A549 (cell line): Measurements from ENCODE around the gene SLU7. TPM values are rescaled to one million over a fixed set of nuclear protein-coding genes. Genes with fewer than 3 reads are reported as not detected.

ENCODE experiments used
- ATAC-seq, 2 experiments: fragments of 200-7000 bp in 1 of 2; fragments of >200 bp in 1 of 2; cut with Nextera tagmentation in 1 of 2; cut with Tn5 transposase in 1 of 2; 3 replicates each; pipeline versions ENCODE4 v1.8.0 to v1.9.1; 2018 to 2020; ENCODE audit warnings: mild to moderate bottlenecking in 1 of 2, moderate library complexity in 1 of 2
- CTCF ChIA-PET: fragments of 300-600 bp; sonication (Branson Sonifier 250); formaldehyde crosslinking; extraction: SDS; loops from one replicate; lab custom pipeline; 2021; ENCODE audit warnings: antibody characterized with exemption, inconsistent platforms; lab: Yijun Ruan, JAX
- POLR2A ChIA-PET: fragments of 350-600 bp; formaldehyde crosslinking; extraction: SDS; loops from one replicate; lab custom pipeline; 2021; ENCODE audit warnings: antibody characterized with exemption, inconsistent platforms; lab: Yijun Ruan, JAX
- DNase-seq, 2 experiments: peaks; one replicate each; pipeline versions ENCODE4 v3.0.0 to v3.0.0-alpha.2; 2011 to 2016; ENCODE audit warnings: low read depth in 1 of 2, low spot score in 1 of 2
- FAIRE-seq: peaks from 2 replicates; lab custom pipeline; 2011; peaks lifted over from hg19 to GRCh38; lab: Jason Lieb, UNC
- H3K27ac ChIP-seq, 2 experiments: fragments of >200 bp; sonication (Bioruptor Twin); formaldehyde crosslinking; 3 replicates each; pipeline ENCODE4 v1.5.1; 2016 to 2017
- H3K4me1 ChIP-seq: fragments of >200 bp; sonication (Bioruptor Twin); formaldehyde crosslinking; 3 replicates; pipeline ENCODE4 v1.6.1; 2016
- H3K4me2 ChIP-seq: fragments of >200 bp; sonication (Bioruptor Twin); formaldehyde crosslinking; 3 replicates; pipeline ENCODE4 v1.6.1; 2016
- H3K4me3 ChIP-seq: fragments of >200 bp; sonication (Bioruptor Twin); formaldehyde crosslinking; 3 replicates; pipeline ENCODE4 v1.5.1; 2016
- H3K9me3 ChIP-seq: fragments of >200 bp; sonication (Bioruptor Twin); formaldehyde crosslinking; 3 replicates; pipeline ENCODE4 v1.6.1; 2016
- BHLHE40 ChIP-seq: IDR thresholded peaks from 2 replicates; pipeline ENCODE4 v1.6.1; 2012; ENCODE audit warnings: low read depth, low read length, inconsistent platforms
- CBX8 ChIP-seq: fragments of 200-600 bp; sonication (generic); IDR thresholded peaks from 2 replicates; pipeline ENCODE4 v1.6.1; 2016
- CEBPB ChIP-seq, 2 experiments: fragments of >200 bp in 1 of 2; sonication (Bioruptor Twin) in 1 of 2; formaldehyde crosslinking in 1 of 2; IDR thresholded peaks; 2 replicates each; pipeline ENCODE4 v1.6.1; 2012 to 2016
- CHD2 ChIP-seq: fragments of 150-350 bp; IDR thresholded peaks from 2 replicates; pipeline ENCODE4 v1.6.1; 2014; ENCODE audit warnings: low read length; ENCODE audit not compliant: partially characterized antibody
- CHD4 ChIP-seq: fragments of 200-600 bp; sonication (generic); IDR thresholded peaks from 2 replicates; pipeline ENCODE4 v1.6.1; 2016; ENCODE audit warnings: antibody characterized with exemption, mild to moderate bottlenecking, borderline replicate concordance
- EHMT2 ChIP-seq: fragments of 200-600 bp; sonication (generic); IDR thresholded peaks from 2 replicates; pipeline ENCODE4 v1.6.1; 2016; ENCODE audit warnings: antibody characterized with exemption, low read depth, mild to moderate bottlenecking, moderate library complexity
- ELK1 ChIP-seq: fragments of 150-350 bp; IDR thresholded peaks from 2 replicates; pipeline ENCODE4 v1.6.1; 2014; ENCODE audit warnings: low read depth, mild to moderate bottlenecking, low read length
- FOSL2 ChIP-seq, 2 experiments: fragments of 450-650 bp in 1 of 2; fragments of >200 bp in 1 of 2; sonication (Bioruptor Twin) in 1 of 2; formaldehyde crosslinking; IDR thresholded peaks; 2 replicates each; pipeline versions ENCODE4 v1.5.0 to v1.6.1; 2016 to 2020; ENCODE audit warnings: mild to moderate bottlenecking in 1 of 2, moderate library complexity in 1 of 2
- GATA3 ChIP-seq: IDR thresholded peaks from 2 replicates; pipeline ENCODE4 v1.6.1; 2012; ENCODE audit warnings: borderline replicate concordance
- HES2 ChIP-seq: fragments of >200 bp; sonication (Bioruptor Twin); formaldehyde crosslinking; IDR thresholded peaks from 2 replicates; pipeline ENCODE4 v1.6.1; 2016
- HEYL ChIP-seq: fragments of 250-450 bp; sonication (Bioruptor Pico); IDR thresholded peaks from 2 replicates; pipeline ENCODE4 v1.8.0; 2021; ENCODE audit warnings: mild to moderate bottlenecking, moderate library complexity
- HOXA7 ChIP-seq: fragments of 250-450 bp; sonication (Bioruptor Pico); IDR thresholded peaks from 2 replicates; pipeline ENCODE4 v1.5.0; 2020; ENCODE audit warnings: mild to moderate bottlenecking, moderate library complexity
- JUN ChIP-seq, 2 experiments: fragments of >200 bp; sonication (Bioruptor Twin); formaldehyde crosslinking; IDR thresholded peaks; 2 replicates in 1 of 2; 3 replicates in 1 of 2; pipeline ENCODE4 v1.6.1; 2016 to 2017
- JUNB ChIP-seq: fragments of >200 bp; sonication (Bioruptor Twin); formaldehyde crosslinking; IDR thresholded peaks from 2 replicates; pipeline ENCODE4 v1.6.1; 2016
- KDM1A ChIP-seq: fragments of 200-600 bp; sonication (generic); IDR thresholded peaks from 2 replicates; pipeline ENCODE4 v1.6.1; 2016; ENCODE audit warnings: low read depth, mild to moderate bottlenecking
- KDM5A ChIP-seq: fragments of 200-600 bp; sonication (generic); IDR thresholded peaks from 2 replicates; pipeline ENCODE4 v1.6.1; 2016; ENCODE audit warnings: antibody characterized with exemption, mild to moderate bottlenecking
- MAFK ChIP-seq: fragments of 450-650 bp; IDR thresholded peaks from 2 replicates; pipeline ENCODE4 v1.6.1; 2014; ENCODE audit not compliant: partially characterized antibody
- MAZ ChIP-seq: fragments of 150-350 bp; IDR thresholded peaks from 2 replicates; pipeline ENCODE4 v1.6.1; 2014; ENCODE audit warnings: antibody characterized with exemption, low read depth, low read length, borderline replicate concordance
- NPAS2 ChIP-seq: fragments of 250-450 bp; sonication (Bioruptor Pico); IDR thresholded peaks from 2 replicates; pipeline ENCODE4 v1.8.0; 2022; ENCODE audit warnings: mild to moderate bottlenecking, moderate library complexity, borderline replicate concordance
- POLR2A ChIP-seq: IDR thresholded peaks from 2 replicates; pipeline ENCODE4 v1.6.1; 2012; ENCODE audit warnings: mild to moderate bottlenecking, low read length
- POLR2AphosphoS2 ChIP-seq: conservative IDR thresholded peaks from 2 replicates; pipeline ENCODE4 v1.6.1; 2012; ENCODE audit warnings: low read length, improper control_type of control experiment, inconsistent platforms
- RAD21 ChIP-seq, 2 experiments: fragments of >200 bp in 1 of 2; sonication (Bioruptor Twin) in 1 of 2; formaldehyde crosslinking in 1 of 2; IDR thresholded peaks in 1 of 2; conservative IDR thresholded peaks in 1 of 2; 2 replicates in 1 of 2; 3 replicates in 1 of 2; pipeline ENCODE4 v1.6.1; 2012 to 2018; ENCODE audit warnings: inconsistent platforms in 1 of 2
- RCOR1 ChIP-seq: fragments of 150-350 bp; IDR thresholded peaks from 2 replicates; pipeline ENCODE4 v1.6.1; 2014; ENCODE audit warnings: antibody characterized with exemption, low read length, low read depth
- REST ChIP-seq: fragments of 200-600 bp; sonication (generic); IDR thresholded peaks from 2 replicates; pipeline ENCODE4 v1.6.1; 2016; ENCODE audit warnings: antibody characterized with exemption, mild to moderate bottlenecking, moderate library complexity
- TP53 ChIP-seq: fragments of 250-450 bp; sonication (Bioruptor Pico); IDR thresholded peaks from 2 replicates; pipeline ENCODE4 v1.5.0; 2021; ENCODE audit warnings: mild to moderate bottlenecking, moderate library complexity
- ZNF302 ChIP-seq: fragments of 250-450 bp; sonication (Bioruptor Pico); IDR thresholded peaks from 2 replicates; pipeline ENCODE4 v1.9.0; 2021; ENCODE audit warnings: inconsistent platforms, mild to moderate bottlenecking, moderate library complexity
- ZSCAN20 ChIP-seq: fragments of 250-450 bp; sonication (Bioruptor Pico); IDR thresholded peaks from 2 replicates; pipeline ENCODE4 v1.8.0; 2022; ENCODE audit warnings: mild to moderate bottlenecking, moderate library complexity
- WGBS: methylation state at CpG from one replicate; pipeline ENCODE4 v1.1.6; 2017; ENCODE audit errors: missing lambda C conversion rate; 5-methylcytosine and 5-hydroxymethylcytosine counted together
- polyA plus RNA-seq, 4 experiments: library from polyadenylated mRNA; depleted of rRNA in 3 of 4; stranded (reverse); fragments of >200 nt; fragmentation: RNase III in 1 of 4; extraction: RNeasy Plus Mini Kit Qiagen cat#74134 plus additional on column Dnase treatment in 1 of 4; gene quantifications; 2 replicates in 3 of 4; 3 replicates in 1 of 4; pipeline ENCODE4 v1.2.3, GENCODE V29; 2011 to 2017
- TF ChIP-seq, protein P1 (sequence below): IDR thresholded peaks from 2 replicates; pipeline ENCODE4 v1.6.1; 2012

The SLU7 gene
- polyA plus RNA-seq, 2 of the 4 experiments (the other 2 are of a cell fraction), result 67.0 to 75.5 TPM

DNA sequence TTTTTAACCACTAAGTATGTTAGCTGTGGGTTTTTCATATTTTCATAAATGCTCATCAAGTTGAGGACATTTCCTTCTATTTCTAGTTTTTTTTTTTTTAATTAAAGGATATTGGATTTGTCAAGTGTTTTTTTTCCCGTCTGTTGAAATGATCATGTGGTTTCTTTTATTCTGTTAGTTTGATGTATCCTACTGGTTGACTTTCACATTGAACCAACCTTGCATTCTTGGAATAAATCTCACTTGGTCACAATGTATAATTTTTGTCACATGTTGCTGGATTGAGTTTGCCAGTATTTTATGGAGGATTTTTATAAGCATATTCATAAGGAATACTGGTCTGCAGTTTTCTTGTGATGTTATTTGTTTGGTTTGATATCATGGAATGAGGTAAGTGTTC lies 31.4 kb downstream of the SLU7 start:
- no peaks in the 10 kb centered on the region for H3K4me1 ChIP-seq
- no peak for ATAC-seq
- POLR2A ChIA-PET, result no interaction called here
- H3K27ac ChIP-seq, result no peak overlapping the region
- H3K4me3 ChIP-seq, result no peak overlapping the region
- no peak for DNase-seq
- FAIRE-seq, result no peak
- H3K4me2 ChIP-seq, result no peak overlapping the region
- no peak for TF ChIP-seq GATA3
- TF ChIP-seq BHLHE40, result no peak
- no peak for TF ChIP-seq MAFK
- no peak for TF ChIP-seq MAZ
- TF ChIP-seq RCOR1, result no peak
- TF ChIP-seq ZNF302 (CRISPR knock-in tag), result no peak
- TF ChIP-seq NPAS2 (CRISPR knock-in tag), result no peak
- TF ChIP-seq CHD2, result no peak
- TF ChIP-seq, protein P1, sequence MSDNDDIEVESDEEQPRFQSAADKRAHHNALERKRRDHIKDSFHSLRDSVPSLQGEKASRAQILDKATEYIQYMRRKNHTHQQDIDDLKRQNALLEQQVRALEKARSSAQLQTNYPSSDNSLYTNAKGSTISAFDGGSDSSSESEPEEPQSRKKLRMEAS, result no peak
- CTCF ChIA-PET, result interaction anchor here (1.0 to 1.5 kb wide), 2 partner anchors 145 to 366 kb away, joined by 3 to 5 read pairs; no protein-coding TSS in a partner anchor
- WGBS, result 81% methylated on average over 1 of the region's 1 CpG
- H3K9me3 ChIP-seq, result peaks cover 19% of the 10 kb centered on the region

DNA sequence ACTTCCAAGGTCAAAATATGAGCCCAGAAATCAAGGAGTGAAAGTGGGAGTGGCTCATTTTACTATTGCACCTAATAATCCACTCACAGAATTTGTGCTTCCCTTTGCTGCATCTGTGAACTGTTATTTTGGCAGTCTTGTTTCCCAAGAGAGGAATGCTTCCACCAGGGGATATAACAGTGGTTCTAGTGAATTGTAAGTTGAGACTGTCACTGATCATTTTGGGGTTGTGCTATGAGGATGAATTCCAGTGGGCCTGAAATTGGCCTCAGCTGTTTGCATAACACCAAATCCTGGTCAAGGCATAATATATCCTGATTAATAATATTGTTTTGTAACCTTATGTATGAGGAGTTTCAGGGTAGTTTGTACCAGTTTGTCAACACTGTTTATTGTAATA lies 33.4 kb downstream of the SLU7 start:
- CTCF ChIA-PET, result interaction anchor here (1.2 kb wide), 1 partner anchor 15 kb away, joined by 3 read pairs; no protein-coding TSS in a partner anchor
- Histone ChIP-seq H3K4me1 (no peaks in the 10 kb centered on the region), H3K4me3 (no peak overlapping the region), H3K9me3 (peaks cover 19% of the 10 kb centered on the region), H3K27ac (no peak overlapping the region), H3K4me2 (no peak overlapping the region)
- DNase-seq (no peak), FAIRE-seq (no peak), ATAC-seq (no peak)
- TF ChIP-seq RAD21 (conservative IDR thresholded peaks at IDR 0.05 in 1 of 2, IDR thresholded peaks at IDR 0.05 in 1 of 2), result no peak
- no peak for TF ChIP-seq EHMT2
- TF ChIP-seq NPAS2 (CRISPR knock-in tag), result no peak
- no peak for TF ChIP-seq HEYL
- TF ChIP-seq MAZ, result no peak
- no peak for TF ChIP-seq POLR2AphosphoS2
- POLR2A ChIA-PET, result no interaction called here

DNA sequence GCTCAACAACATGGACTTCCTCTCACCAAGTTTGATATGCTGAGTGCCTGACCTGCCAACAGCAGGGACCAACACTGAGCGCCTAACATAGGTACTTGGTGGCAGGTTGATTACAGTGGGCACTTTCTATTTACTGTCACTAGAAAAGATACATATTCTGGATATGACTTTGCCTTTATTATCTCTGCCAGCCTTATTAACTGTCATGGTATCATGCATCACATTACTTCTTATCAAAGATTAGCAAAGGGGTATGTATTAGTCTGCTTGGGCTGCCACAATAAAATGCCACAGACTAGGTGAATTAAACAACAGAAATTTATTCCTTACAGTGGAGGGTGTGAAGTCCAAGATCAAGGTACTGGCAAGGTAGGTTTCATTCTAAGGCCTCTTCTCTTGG lies 34.2 kb downstream of the SLU7 start:
- FAIRE-seq, result no peak
- DNase-seq, result no peak
- H3K4me3 ChIP-seq, result no peak overlapping the region
- ATAC-seq, result no peak
- ChIA-PET POLR2A (no interaction called here), CTCF (interaction anchor here (1.4 kb wide), 1 partner anchor 8 kb away, joined by 4 read pairs; no protein-coding TSS in a partner anchor)
- H3K4me2 ChIP-seq, result no peak overlapping the region
- 94% methylated on average over 1 of the region's 1 CpG for WGBS
- no peaks in the 10 kb centered on the region for H3K4me1 ChIP-seq
- H3K27ac ChIP-seq, result no peak overlapping the region
- peaks cover 19% of the 10 kb centered on the region for H3K9me3 ChIP-seq
- TF ChIP-seq JUNB, result no peak
- TF ChIP-seq HEYL, result no peak
- TF ChIP-seq ZSCAN20 (CRISPR knock-in tag), result no peak
- no peak for TF ChIP-seq REST

DNA sequence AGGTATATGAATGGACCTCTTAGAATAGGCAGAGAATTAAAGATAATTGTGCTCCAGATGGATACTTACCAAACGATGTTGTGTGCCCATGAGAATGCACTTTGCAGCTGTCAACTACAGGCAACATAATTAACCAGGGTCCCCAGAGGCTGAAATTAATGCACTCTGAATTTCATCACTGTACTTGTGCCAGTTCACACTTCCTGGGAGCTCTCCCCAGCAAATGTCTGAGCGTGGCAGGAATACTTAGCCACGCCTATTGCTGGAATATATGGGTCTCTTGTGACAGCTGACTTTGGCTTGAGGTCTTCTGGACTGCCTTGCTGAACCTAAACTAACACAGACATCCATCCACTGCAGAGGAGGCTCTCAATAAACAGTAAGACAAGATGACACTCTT lies 36.5 kb downstream of the SLU7 start:
- no peak for FAIRE-seq
- no peak overlapping the region for H3K4me2 ChIP-seq
- H3K4me3 ChIP-seq, result no peak overlapping the region
- 0% methylated on average over 3 of the region's 3 CpGs for WGBS
- POLR2A ChIA-PET, result no interaction called here
- H3K9me3 ChIP-seq, result peaks cover 8% of the 10 kb centered on the region; the same call in 1 of the 3 replicates
- no peak for DNase-seq
- no peak for ATAC-seq
- no peak overlapping the region for H3K27ac ChIP-seq
- H3K4me1 ChIP-seq, result no peaks in the 10 kb centered on the region
- CTCF ChIA-PET, result interaction anchor here (1.0 to 5.0 kb wide), 2 partner anchors 8 to 12 kb away, joined by 3 to 31 read pairs; no protein-coding TSS in a partner anchor
- no peak for TF ChIP-seq MAZ
- TF ChIP-seq CHD4, result no peak
- TF ChIP-seq HOXA7 (CRISPR knock-in tag), result no peak
- TF ChIP-seq KDM5A, result no peak
- TF ChIP-seq POLR2A, result no peak
- TF ChIP-seq KDM1A, result no peak
- no peak for TF ChIP-seq JUNB
- no peak for TF ChIP-seq CEBPB (IDR thresholded peaks at IDR 0.05)
- TF ChIP-seq TP53 (CRISPR knock-in tag), result no peak
- TF ChIP-seq FOSL2 (IDR thresholded peaks at IDR 0.05), result no peak
- no peak for TF ChIP-seq FOSL2 (CRISPR knock-in tag; IDR thresholded peaks at IDR 0.05)
- TF ChIP-seq HES2, result no peak
- TF ChIP-seq HEYL, result no peak
- TF ChIP-seq JUN (IDR thresholded peaks at IDR 0.05), result no peak
- TF ChIP-seq ELK1, result no peak
- no peak for TF ChIP-seq CBX8
- no peak for TF ChIP-seq CHD2
